Activated naive CD8-positive, alpha-beta T cell treated with anti-CD3 and anti-CD28 coated beads, Interleukin-2, amount 10 ng/mL, durations not matched to agents 7 days and 5 days (primary cell): ENCODE results near the gene PRKN. TPM values are rescaled to one million over a fixed set of nuclear protein-coding genes. Genes with fewer than 3 reads are reported as not detected.

Experiments
- ATAC-seq: fragments of 150-1000 bp; cut with Tn5 transposase; one replicate; pipeline ENCODE4 v1.10.0; 2021; ENCODE audit warnings: low read depth, moderate library complexity
- POLR2A ChIA-PET: fragments of 350-600 bp; sonication (Branson Sonifier 250); formaldehyde crosslinking; loops from one replicate; lab custom pipeline; 2021; ENCODE audit warnings: antibody characterized with exemption; lab: Charles Lee
- DNase-seq: peaks from one replicate; pipeline ENCODE4 v3.0.0; 2021
- H3K27ac Mint-ChIP-seq: one replicate; pipeline ENCODE4 v1.8.0; 2022; ENCODE audit warnings: mild to moderate bottlenecking, mixed read lengths
- H3K27me3 Mint-ChIP-seq: one replicate; pipeline ENCODE4 v1.8.0; 2022; ENCODE audit warnings: mild to moderate bottlenecking, moderate library complexity, mixed read lengths
- H3K36me3 Mint-ChIP-seq: one replicate; pipeline ENCODE4 v1.8.0; 2021; ENCODE audit warnings: mild to moderate bottlenecking, mixed read lengths
- H3K4me1 Mint-ChIP-seq: one replicate; pipeline ENCODE4 v1.8.0; 2021; ENCODE audit warnings: mixed read lengths
- H3K4me3 Mint-ChIP-seq: one replicate; pipeline ENCODE4 v1.8.0; 2022; ENCODE audit warnings: mild to moderate bottlenecking, moderate library complexity, mixed read lengths
- H3K9me3 Mint-ChIP-seq: one replicate; pipeline ENCODE4 v1.8.0; 2021; ENCODE audit warnings: mixed read lengths
- total RNA-seq, 2 experiments: library from RNA; stranded (reverse); gene quantifications; one replicate each; pipeline ENCODE4 v1.2.3, GENCODE V29; 2021

The PRKN gene
- total RNA-seq, 2 experiments from 2014 or later: 1.00 to 1.5 TPM

- no peak overlapping the region for H3K27ac Mint-ChIP-seq
- POLR2A ChIA-PET: interaction anchor here (0.5 kb wide), 1 partner anchor 14 kb away, joined by 3 read pairs; no protein-coding TSS in a partner anchor
- no peak overlapping the region for H3K4me3 Mint-ChIP-seq
- DNase-seq: no peak
- ATAC-seq: no peak
- H3K9me3 Mint-ChIP-seq: no peaks in the 10 kb centered on the region
- peaks cover 2% of the 10 kb centered on the region for H3K4me1 Mint-ChIP-seq
- no peaks in the 10 kb centered on the region for H3K36me3 Mint-ChIP-seq
- H3K27me3 Mint-ChIP-seq: no peaks in the 10 kb centered on the region
These were observed 549.3 kb downstream of the PRKN start for GRCh38 chr6:162178266-162178665.

- ATAC-seq: no peak
- Mint-ChIP-seq H3K27ac (no peak overlapping the region), H3K27me3 (no peaks in the 10 kb centered on the region), H3K4me3 (no peak overlapping the region), H3K9me3 (no peaks in the 10 kb centered on the region), H3K36me3 (no peaks in the 10 kb centered on the region), H3K4me1 (peaks cover 2% of the 10 kb centered on the region)
- POLR2A ChIA-PET: interaction anchor here (0.5 kb wide), 1 partner anchor 14 kb away, joined by 3 read pairs; no protein-coding TSS in a partner anchor
- no peak for DNase-seq
These were observed 549.8 kb downstream of the PRKN start for GRCh38 chr6:162177746-162178145.

- H3K36me3 Mint-ChIP-seq: no peaks in the 10 kb centered on the region
- no peak overlapping the region for H3K27ac Mint-ChIP-seq
- ATAC-seq: no peak
- H3K9me3 Mint-ChIP-seq: no peaks in the 10 kb centered on the region
- DNase-seq: no peak
- POLR2A ChIA-PET: no interaction called here
- H3K27me3 Mint-ChIP-seq: no peaks in the 10 kb centered on the region
- no peaks in the 10 kb centered on the region for H3K4me1 Mint-ChIP-seq
- no peak overlapping the region for H3K4me3 Mint-ChIP-seq
These were observed 554.1 kb downstream of the PRKN start for GRCh38 chr6:162173466-162173865.

- ATAC-seq (no peak), DNase-seq (no peak)
- Mint-ChIP-seq H3K9me3 (no peaks in the 10 kb centered on the region), H3K27me3 (no peaks in the 10 kb centered on the region), H3K4me3 (no peak overlapping the region), H3K36me3 (no peaks in the 10 kb centered on the region), H3K4me1 (no peaks in the 10 kb centered on the region), H3K27ac (no peak overlapping the region)
- POLR2A ChIA-PET: no interaction called here
These were observed 562.1 kb downstream of the PRKN start for GRCh38 chr6:162165479-162165878.

- no peaks in the 10 kb centered on the region for H3K27me3 Mint-ChIP-seq
- POLR2A ChIA-PET: no interaction called here
- H3K4me1 Mint-ChIP-seq: no peaks in the 10 kb centered on the region
- H3K4me3 Mint-ChIP-seq: no peak overlapping the region
- ATAC-seq: no peak
- H3K36me3 Mint-ChIP-seq: no peaks in the 10 kb centered on the region
- no peak for DNase-seq
- H3K9me3 Mint-ChIP-seq: no peaks in the 10 kb centered on the region
- H3K27ac Mint-ChIP-seq: no peak overlapping the region
These were observed 570.2 kb downstream of the PRKN start for GRCh38 chr6:162157167-162157870.

GRCh38 chr6:162156146-162156545, 571.4 kb downstream of the PRKN start:
- POLR2A ChIA-PET: no interaction called here
- no peaks in the 10 kb centered on the region for H3K36me3 Mint-ChIP-seq
- no peaks in the 10 kb centered on the region for H3K4me1 Mint-ChIP-seq
- DNase-seq (no peak), ATAC-seq (no peak)
- no peaks in the 10 kb centered on the region for H3K9me3 Mint-ChIP-seq
- no peaks in the 10 kb centered on the region for H3K27me3 Mint-ChIP-seq
- no peak overlapping the region for H3K4me3 Mint-ChIP-seq
- no peak overlapping the region for H3K27ac Mint-ChIP-seq

GRCh38 chr6:162154930-162155329, 572.6 kb downstream of the PRKN start:
- Mint-ChIP-seq H3K4me1 (no peaks in the 10 kb centered on the region), H3K27me3 (no peaks in the 10 kb centered on the region), H3K4me3 (no peak overlapping the region), H3K27ac (no peak overlapping the region), H3K36me3 (no peaks in the 10 kb centered on the region), H3K9me3 (peaks cover 4% of the 10 kb centered on the region)
- no peak for DNase-seq
- POLR2A ChIA-PET: no interaction called here
- no peak for ATAC-seq

- H3K27ac Mint-ChIP-seq: no peak overlapping the region
- DNase-seq (no peak), ATAC-seq (no peak)
- H3K36me3 Mint-ChIP-seq: no peaks in the 10 kb centered on the region
- peaks cover 7% of the 10 kb centered on the region for H3K9me3 Mint-ChIP-seq
- H3K4me3 Mint-ChIP-seq: no peak overlapping the region
- no peaks in the 10 kb centered on the region for H3K27me3 Mint-ChIP-seq
- POLR2A ChIA-PET: no interaction called here
- no peaks in the 10 kb centered on the region for H3K4me1 Mint-ChIP-seq
These were observed 573.6 kb downstream of the PRKN start for GRCh38 chr6:162154001-162154400.

GRCh38 chr6:162153120-162153519, 574.4 kb downstream of the PRKN start:
- no peaks in the 10 kb centered on the region for H3K36me3 Mint-ChIP-seq
- POLR2A ChIA-PET: no interaction called here
- H3K27me3 Mint-ChIP-seq: no peaks in the 10 kb centered on the region
- no peak overlapping the region for H3K27ac Mint-ChIP-seq
- no peaks in the 10 kb centered on the region for H3K4me1 Mint-ChIP-seq
- ATAC-seq (no peak), DNase-seq (no peak)
- peaks cover 7% of the 10 kb centered on the region for H3K9me3 Mint-ChIP-seq
- H3K4me3 Mint-ChIP-seq: no peak overlapping the region

GRCh38 chr6:162151021-162151665, 576.4 kb downstream of the PRKN start:
- Mint-ChIP-seq H3K27ac (no peak overlapping the region), H3K27me3 (no peaks in the 10 kb centered on the region), H3K9me3 (peaks cover 7% of the 10 kb centered on the region), H3K36me3 (no peaks in the 10 kb centered on the region), H3K4me1 (no peaks in the 10 kb centered on the region), H3K4me3 (no peak overlapping the region)
- POLR2A ChIA-PET: no interaction called here
- ATAC-seq: no peak
- DNase-seq: no peak

- DNase-seq (no peak), ATAC-seq (no peak)
- Mint-ChIP-seq H3K4me1 (no peaks in the 10 kb centered on the region), H3K27ac (no peak overlapping the region), H3K9me3 (peaks cover 7% of the 10 kb centered on the region), H3K36me3 (no peaks in the 10 kb centered on the region), H3K4me3 (no peak overlapping the region), H3K27me3 (no peaks in the 10 kb centered on the region)
- POLR2A ChIA-PET: no interaction called here
These were observed 577.3 kb downstream of the PRKN start for GRCh38 chr6:162150295-162150694.

- no peak for ATAC-seq
- no peaks in the 10 kb centered on the region for H3K27me3 Mint-ChIP-seq
- H3K4me3 Mint-ChIP-seq: no peak overlapping the region
- H3K36me3 Mint-ChIP-seq: no peaks in the 10 kb centered on the region
- H3K27ac Mint-ChIP-seq: no peak overlapping the region
- DNase-seq: no peak
- H3K9me3 Mint-ChIP-seq: peaks cover 7% of the 10 kb centered on the region
- POLR2A ChIA-PET: no interaction called here
- no peaks in the 10 kb centered on the region for H3K4me1 Mint-ChIP-seq
These were observed 577.8 kb downstream of the PRKN start for GRCh38 chr6:162149786-162150185.

GRCh38 chr6:162147805-162148204, 579.8 kb downstream of the PRKN start:
- Mint-ChIP-seq H3K4me1 (no peaks in the 10 kb centered on the region), H3K27me3 (no peaks in the 10 kb centered on the region), H3K36me3 (no peaks in the 10 kb centered on the region), H3K4me3 (no peak overlapping the region), H3K9me3 (peaks cover 10% of the 10 kb centered on the region), H3K27ac (no peak overlapping the region)
- DNase-seq (no peak), ATAC-seq (no peak)
- POLR2A ChIA-PET: no interaction called here

- ATAC-seq: no peak
- POLR2A ChIA-PET: no interaction called here
- H3K27me3 Mint-ChIP-seq: no peaks in the 10 kb centered on the region
- no peaks in the 10 kb centered on the region for H3K4me1 Mint-ChIP-seq
- no peak for DNase-seq
- H3K4me3 Mint-ChIP-seq: no peak overlapping the region
- H3K36me3 Mint-ChIP-seq: no peaks in the 10 kb centered on the region
- peaks cover 10% of the 10 kb centered on the region for H3K9me3 Mint-ChIP-seq
- no peak overlapping the region for H3K27ac Mint-ChIP-seq
These were observed 580.3 kb downstream of the PRKN start for GRCh38 chr6:162147281-162147680.
